EH (cell line): ENCODE results near the gene LGI2.

ENCODE experiments used
- DNase-seq: peaks from one replicate; pipeline ENCODE4 v3.0.0-alpha.2; 2015; ENCODE audit warnings: low read depth

LGI2 gene

DNA sequence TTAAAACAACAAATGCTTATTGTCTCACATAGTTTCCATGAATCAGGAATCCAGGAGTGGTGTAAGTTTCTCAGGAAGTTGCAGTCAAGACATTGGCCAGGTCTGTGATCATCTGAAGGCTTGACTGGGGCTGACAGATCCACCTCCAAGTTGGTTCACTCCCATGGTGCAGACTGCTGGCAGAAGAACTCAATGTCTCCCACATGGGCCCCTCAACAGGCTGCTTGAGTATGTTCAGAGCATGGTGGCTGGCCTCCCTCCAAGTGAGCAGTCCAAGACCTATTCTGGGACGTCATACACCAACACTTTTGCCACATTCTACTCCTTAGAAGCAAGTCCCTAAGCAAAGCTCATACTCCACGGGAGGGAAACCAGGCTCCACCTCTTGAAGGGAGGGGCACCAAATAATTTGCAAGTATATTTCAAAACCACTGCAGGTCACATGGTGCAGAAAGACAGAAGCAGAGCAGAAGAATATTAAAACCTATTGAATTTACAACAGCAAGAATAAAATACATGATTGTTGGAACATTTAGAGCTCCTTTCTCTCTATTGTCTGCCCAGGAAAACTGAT lies 35.3 kb downstream of the LGI2 start:
- peak; percentile 6 for DNase-seq

DNA sequence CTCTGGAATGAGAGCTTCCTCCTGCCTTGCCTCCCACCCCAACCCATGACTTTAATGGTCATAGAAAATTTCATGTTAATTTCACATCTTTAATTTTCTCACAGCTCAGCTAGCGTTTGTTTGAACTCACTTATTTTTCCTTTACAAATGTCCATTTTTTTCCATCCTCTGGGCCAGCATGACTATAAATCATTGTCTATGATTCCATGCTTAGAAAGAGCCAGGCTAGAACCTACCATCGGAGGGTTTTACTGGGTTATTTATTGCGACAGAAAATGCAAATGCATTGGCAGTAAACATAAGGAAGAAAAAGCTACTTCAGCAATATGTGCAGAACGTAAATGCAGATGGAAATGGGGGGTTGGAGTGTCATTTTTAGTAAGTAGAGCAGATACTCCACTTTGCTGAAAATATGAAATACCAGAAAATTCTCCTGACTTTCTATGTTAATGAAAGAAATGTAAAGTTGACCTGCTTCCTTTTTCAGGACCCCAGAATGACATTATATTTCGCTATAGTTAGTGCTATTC lies 37.1 kb downstream of the LGI2 start:
- DNase-seq = no peak

DNA sequence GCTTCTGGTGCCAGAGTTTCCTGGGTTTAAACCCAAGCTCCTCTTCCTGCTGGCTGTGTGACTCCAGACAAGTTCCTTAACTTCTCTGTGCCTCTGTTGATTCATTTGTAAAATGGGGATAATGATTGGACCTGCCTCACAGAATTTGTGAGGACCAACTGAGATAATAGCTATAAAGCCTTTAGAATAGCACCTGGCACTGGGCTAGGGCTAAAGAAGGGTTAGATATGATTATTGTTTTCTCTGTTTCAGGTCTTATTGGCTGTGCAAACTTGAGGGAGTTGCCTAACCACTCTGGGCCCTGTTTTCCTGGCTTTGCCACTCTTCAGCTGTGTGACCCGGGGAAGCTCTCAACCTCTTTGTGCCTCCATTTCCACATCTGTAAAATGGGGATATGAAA lies 37.8 kb downstream of the LGI2 start:
- DNase-seq = no peak

DNA sequence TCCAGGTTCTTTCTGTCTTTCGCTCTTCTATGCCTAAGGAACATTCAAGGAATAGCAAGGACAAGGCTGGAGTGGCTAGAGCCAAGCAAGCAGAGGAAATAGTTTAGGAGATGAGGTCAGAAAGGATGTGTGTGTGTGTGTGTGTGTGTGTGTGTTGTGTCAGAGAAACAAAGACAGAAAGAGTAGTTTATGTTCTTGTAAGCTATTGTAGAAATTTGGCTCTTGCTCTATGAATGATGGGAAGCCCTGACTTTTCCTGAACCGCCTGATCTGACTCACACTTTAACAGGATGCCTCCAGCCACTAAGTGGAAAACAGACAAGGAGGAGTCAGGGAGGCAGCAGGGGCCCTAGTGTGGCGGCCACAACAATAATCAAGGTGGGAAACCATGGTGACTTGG lies 39.7 kb downstream of the LGI2 start:
- DNase-seq = peak; percentile 73

DNA sequence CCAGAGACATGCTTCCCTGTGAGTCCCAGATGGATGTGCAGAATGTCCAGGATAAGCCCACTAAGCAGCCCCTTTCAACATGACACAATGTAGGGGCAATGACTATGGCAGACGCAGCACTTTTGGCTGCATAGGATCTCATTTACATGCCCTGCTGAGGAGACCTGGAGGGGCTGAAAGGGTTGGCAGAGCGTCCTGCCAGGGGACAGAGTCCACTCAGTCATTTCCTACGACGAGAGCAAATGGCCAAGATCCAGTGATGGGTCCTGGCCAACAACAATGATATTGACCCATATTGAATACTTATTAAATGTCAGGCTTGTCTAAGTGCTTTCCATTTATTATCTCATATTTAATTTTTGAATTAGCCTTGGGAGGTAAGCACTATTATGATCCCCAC lies 41.4 kb downstream of the LGI2 start:
- DNase-seq = no peak

DNA sequence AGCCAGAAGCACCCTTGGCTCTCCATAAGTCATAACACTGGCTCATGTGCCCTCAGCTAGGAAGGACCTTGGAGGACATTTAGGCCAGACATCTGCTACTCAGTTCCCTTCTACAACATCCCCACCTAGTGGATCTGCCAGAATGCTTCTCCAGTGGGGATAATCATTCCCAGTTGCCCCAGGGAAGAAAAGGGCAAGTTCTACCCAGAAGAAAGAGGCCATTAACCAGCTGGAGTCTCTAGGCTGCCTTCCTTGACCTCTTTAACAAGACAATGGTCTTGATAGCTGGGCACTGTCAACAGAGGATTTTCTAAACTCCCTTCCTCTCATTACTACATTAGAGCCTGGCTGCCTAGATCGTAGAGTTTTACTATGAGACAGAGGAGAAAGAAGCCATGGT lies 42.0 kb downstream of the LGI2 start:
- DNase-seq = peak; percentile 75

DNA sequence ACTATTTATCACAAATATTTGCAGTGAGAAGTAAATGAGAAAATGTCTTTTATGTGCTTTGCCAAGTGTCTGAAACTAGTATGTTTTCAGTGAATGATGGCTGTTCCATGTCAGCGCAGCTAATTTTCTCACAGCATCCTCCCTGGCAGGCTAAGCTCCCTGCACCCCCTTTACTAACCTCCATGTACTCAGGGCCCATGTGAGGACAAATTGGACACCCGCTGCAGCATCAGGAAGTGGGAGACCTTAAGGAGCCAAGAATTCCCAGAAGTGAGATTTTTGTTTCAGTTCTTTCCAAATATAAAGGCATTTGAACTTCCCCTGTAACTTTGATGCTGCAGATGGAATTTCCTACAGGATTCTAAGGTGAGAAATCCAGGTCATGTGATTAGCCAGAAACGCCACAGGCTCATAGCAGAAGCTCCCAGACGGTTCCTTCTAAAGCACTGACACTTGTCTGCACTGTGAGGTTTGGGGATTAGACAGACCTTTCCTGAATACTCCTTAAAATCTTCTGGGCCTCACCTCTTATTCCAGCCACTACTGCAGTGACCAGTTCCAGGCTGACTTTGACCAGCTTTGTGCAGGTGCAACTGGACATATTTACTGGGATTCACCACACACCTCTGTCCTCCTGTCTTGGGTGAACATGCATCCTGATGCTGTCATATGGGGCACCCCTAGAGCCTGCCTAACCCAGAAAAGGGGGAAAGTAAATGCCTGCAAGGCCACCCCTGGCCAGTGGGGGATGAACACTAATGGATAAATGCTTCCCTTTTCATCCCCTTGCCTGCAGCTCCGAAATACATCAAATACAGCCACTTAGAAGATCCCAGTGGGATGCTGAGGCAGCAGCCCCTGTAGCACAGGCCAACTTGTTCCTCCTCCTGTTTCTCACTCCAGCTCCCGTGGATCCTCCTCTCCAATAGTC lies 45.9 kb downstream of the LGI2 start:
- no peak for DNase-seq

DNA sequence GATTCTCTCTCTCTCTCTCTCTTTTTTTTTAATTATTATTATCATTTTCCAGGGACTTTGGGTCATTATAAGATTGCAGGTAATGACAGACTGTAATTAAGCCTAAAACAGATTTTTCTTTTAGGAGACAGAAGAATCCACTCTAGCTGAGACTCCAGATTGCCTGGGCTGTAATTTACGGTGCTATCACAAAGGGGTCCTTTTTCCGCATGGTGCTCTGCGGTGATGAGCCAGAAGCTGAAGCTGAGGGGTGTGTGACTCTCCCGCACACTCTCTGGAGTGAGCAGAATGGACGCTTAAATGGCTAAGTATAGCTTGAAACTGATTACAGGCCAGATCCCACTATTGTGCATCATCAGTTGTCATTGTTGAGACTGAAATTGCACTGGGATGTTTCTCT lies 50.0 kb downstream of the LGI2 start:
- no peak for DNase-seq

DNA sequence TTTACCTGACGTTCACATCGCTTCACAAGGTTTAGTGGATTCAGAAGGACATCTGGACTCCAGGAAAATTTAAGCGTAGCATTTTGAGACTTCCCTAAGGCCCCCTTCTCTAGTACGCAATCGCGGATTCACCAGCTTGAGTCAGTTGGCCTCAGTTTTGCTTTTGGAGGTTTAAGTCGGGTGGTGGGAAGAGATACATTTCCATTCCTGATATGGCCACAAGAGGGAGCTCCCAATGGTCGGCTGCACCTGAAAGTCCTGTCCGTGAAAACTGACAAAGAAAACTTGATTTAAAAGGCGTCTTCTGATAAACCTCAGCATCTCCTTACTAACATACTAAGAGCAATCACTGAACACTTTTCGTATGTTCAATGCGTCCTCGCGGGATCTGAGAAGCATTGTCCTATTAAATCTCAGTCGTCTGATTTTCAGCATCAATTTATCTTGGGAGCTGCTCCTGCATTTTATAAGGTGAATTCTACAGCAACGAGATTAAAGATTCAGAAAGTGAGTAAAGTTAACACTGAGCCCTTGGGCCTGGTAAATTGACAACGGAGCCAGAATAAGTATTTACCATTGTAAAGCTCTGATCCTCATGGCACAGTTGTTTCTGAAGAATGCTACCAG lies 50.6 kb downstream of the LGI2 start:
- peak; percentile 64 for DNase-seq

DNA sequence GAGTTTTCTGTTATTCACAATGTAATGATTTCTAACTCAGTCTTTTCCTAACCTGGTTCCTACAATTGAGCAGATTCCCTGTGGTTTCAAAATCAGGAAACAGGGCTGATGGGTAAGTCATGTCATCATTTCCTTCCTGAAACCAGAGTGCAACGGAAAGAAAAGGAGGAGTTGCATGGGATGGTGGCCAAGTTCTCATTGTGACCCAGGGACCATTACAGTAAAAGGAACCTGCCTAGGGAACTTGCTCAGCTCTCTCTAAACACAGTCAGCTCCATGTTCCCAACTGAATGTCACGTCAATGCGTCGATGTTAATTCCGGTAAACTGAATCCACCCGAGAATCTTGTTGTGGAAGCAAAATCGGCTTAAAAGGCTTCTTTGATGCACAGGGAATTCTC lies 51.2 kb downstream of the LGI2 start:
- DNase-seq = peak; percentile 20

DNA sequence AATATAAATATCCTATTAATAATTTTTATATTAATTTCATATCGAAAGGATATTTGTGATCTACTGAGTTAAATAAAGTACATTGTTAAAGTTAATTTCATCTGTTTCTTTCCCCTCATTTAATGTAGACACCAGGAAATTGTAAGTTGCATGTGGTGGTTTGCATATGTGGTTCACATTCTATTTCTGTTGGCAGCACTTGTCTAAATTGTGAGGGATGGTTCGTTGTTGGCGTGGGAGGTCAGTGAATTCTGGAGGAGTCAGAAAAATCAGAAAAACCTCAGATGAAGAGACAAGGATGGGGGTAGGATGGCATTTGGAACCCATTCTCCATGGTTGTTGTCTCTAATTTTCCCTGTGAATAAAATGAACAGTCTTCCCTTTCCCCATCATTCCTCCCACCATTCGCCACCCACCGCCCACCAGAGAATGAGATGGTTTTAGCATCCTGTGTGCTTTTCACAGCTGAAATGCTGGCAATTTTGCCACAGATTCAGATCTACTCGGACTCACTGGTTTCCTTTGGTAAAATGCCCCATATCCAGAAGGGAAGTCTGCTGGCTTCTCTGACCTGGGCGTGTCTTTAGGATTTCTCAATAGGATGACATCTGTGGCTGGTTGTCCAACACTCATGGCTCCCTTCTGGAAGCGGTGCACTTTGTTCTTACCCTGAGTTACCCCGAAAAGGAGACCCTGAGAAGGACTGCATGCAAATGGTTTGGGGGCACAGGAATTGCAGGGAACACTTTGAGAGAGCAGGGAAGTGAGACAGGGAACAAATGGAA lies 52.3 kb downstream of the LGI2 start:
- DNase-seq = peak; percentile 12

DNA sequence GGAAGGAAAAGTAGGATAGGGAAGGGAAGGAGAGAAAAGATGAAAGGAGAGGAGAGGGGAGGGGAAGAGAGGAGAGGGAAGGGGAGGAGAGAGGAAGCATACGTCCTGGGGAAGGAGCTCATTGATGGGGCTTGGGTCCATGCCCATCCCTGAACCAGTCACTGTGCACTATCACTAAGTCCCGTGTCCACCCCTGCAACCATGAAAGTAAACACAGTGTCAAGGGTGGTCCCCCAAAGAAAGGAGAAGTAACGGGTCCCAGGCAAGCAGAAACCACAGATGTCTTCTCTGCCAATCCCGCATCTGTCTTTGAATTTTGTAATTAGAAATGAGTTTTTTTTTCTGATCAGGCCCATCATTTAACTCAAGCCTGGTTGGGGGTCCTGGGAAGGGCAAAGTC lies 55.2 kb downstream of the LGI2 start:
- DNase-seq = no peak

DNA sequence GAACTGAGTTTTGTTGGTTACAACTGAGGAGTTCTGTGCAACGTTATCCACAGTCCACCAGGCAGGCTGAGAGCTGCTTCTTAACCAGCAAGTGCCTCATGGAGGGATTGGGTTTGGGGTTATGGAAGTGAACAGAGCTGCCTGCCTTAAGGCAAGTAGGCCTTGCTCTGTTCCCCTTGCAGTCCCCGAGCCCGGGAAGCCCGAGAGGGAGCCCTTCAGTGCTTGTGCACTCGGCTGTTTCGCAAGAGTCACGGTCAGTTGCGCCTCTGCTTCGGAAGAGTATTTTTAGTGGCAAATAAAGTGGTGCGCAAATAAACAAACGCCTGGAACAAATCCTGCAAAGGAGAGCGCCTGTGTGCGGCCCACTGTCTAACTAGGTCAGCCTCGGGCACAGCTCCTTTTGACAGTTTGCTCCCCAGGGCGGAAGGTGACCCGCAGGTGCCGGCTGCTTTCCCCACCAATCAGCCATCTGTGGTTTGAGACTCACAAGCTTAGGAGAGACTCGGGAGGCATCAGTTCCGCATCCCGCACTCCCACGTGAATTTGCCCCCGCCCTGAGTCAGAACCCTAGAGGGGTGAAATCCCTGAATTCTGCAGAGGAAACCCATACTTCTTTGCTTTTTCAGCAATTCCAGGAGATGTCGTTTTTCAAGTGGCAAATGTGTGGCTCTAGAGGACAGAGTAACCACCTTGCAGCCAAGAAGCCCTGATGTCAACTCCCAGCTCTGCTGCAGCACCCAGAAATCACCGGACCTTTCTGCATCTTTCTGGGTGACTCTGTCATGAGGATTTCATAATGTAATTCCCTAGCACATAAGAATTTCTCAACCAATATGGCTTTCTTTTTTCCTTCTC lies 56.8 kb downstream of the LGI2 start:
- peak; percentile 68 for DNase-seq

DNA sequence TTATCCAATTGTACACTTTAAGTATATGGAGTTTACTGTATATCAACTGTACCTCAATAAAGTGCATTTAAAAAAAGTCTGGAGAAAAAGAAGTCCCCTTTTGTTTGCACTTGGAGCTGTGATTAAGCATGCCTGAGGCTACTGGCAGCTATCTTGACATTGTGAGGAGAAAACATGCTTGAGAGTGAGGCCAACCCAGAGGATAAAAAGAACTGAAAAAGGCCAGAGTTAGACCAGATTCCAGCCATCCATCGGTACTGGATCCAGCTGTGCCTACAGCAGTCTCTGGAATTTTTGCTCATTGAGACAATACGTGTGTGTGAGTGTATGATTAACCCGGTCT lies 57.4 kb downstream of the LGI2 start:
- DNase-seq = peak; percentile 77

DNA sequence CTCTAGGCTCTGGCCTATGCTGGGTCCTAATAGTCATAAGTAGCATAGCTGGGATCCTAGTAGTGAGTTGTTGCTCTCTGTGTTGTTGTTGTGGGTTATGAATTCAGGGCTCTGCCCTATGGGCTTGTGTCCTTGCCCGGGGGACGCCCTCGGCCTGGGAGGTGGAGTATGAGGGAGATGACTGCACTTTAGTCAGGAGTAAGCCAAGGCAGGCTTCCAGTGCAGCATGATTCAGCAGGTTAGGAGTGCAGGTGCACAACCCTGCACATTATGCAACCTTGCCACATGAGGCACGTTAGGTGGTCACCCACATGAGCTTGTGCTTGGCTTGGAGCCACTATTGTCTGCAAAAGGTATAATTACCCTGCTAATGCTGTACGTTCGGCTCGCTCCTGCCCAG lies 59.6 kb downstream of the LGI2 start:
- DNase-seq = no peak

DNA sequence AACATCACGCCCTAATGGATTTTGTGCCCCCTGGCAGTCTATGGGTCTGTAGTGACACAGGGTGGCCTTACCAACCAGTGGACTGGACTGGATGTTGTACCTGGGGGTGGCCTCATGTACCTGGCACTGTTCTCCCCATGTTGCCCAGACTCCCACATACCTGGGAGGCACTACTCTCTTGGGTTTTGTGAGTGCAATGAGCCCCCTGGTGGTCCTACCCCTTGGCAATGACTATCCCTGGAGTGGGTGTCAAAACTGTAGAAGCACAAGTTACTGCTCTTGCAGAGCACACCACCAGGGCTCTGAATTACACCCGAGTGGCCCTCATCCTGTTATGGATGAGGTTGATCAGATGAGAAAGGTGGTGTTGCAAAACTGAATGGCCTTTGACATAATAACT lies 60.1 kb downstream of the LGI2 start:
- no peak for DNase-seq

DNA sequence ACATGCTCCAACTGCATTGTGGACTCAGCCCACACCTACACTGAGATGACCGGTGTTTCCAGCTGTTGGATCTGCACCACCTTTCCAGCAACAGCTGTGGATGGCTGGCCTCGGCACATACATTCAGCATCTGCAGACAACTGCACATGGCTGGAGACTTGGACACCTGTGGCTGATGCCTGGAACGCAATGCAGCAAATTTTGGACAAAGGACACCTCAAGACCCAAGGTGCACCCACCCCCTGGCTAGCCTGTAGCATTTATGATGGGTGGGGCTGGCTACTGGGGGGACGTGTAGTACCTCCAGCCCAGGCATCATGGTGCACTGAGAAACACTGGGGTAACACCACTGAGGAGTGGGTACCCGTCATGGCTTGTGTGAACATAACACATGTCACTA lies 60.6 kb downstream of the LGI2 start:
- DNase-seq = no peak

DNA sequence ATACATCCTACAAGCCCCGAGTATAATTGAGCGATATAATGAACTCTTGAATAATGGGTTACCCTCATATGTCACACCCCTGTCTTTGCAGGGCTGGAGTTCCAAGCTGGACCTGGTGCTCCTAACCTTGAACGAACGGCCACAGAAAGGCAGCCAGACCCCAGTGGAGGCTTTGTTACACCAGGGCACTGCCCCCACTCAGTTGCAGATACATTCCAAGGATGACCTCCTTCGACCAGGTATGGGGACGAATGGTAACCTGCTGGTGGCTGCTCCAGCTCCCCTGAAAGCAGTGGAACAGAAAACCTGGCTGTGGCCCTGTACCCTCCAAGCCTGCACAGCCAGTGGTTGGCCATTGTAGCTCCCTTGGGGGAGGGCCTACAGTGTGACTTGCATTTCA lies 61.3 kb downstream of the LGI2 start:
- DNase-seq = no peak

DNA sequence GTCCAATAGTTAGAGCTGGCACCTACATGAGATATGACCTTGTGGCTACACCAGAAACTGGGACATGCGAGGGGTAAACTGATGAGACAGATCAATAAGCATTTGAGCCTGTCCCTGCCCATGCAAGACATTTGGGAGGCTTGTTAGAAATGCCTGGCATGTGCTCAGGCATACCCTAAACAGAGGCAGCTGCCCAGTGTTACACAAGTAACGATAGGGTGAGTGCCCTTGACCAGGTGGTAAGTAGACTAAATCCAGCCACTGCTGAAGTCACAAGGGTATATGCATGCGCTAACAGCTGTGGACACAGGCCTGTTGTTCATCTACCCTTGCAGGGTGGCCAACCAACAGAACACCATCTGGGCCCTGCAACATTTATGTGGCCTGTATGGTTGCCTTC lies 61.8 kb downstream of the LGI2 start:
- DNase-seq = no peak

DNA sequence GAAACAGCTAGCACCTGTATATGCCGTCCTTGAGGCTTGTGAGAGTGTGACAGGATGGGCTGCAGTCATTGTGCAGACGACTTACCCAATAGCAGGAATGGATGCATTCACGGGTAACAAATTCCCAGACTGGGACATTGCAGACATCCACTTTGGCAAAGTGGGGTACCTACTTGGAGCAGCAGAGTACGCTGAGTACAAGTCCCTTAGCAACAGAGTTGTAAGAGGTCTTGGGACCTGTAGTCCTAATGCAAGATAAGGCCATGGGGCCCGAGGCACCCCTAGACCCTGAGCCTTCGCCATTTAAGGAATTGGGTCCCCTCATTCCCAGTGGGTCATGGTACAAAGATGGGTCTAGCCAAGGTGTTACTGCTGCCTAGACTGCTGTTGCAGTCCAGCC lies 62.5 kb downstream of the LGI2 start:
- DNase-seq = no peak

DNA sequence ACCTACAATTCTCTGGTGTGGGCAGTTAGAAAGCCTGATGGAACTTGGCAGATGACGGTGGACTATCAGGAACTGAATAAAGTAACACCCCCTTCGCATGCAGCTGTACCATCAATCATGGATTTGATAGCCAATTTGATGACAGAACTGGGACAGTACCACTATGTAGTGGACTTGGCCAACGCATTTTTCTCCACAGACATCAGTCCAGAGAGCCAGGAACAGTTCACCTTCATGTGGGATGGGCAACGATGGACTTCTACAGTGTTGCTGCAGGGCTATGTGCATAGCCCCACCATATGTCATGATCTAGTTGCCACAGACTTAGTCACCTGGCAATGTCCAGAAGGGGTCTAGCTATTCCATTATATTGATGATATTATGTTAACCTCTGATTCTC lies 63.4 kb downstream of the LGI2 start:
- no peak for DNase-seq
